Astrocyte of the spinal cord (primary cell): ENCODE measurements around the gene ATP6V0B.
A peak's percentile ranks its signal among the peaks of the same experiment; 100 is the strongest.

Experiments used
- DNase-seq: peaks from one replicate; pipeline ENCODE4 v3.0.0; 2011; ENCODE audit warnings: low read depth, low spot score
- H3K4me3 ChIP-seq: 2 replicates; pipeline ENCODE4 v1.5.1; 2011; ENCODE audit warnings: low read depth, mild to moderate bottlenecking, low read length, moderate library complexity
- CTCF ChIP-seq: IDR thresholded peaks from 2 replicates; pipeline ENCODE4 v1.5.1; 2012; ENCODE audit warnings: low read depth, mild to moderate bottlenecking, low read length, inconsistent platforms
- in situ Hi-C: cut with HindIII; loops from 2 replicates; pipeline ENCODE4 v1.10.0; 2017; ENCODE audit warnings: low sequenced_read_pairs

ATP6V0B gene

GRCh38 chr1:43946236-43947060, 28.3 kb upstream of the ATP6V0B start, which contains the start of gene IPO13:
TSS of gene IPO13 (plus strand) at chr1:43946950. CDS start at chr1:43947601, 651 bp downstream.
- peak; percentile 96 for DNase-seq
- TF ChIP-seq CTCF: peak; percentile 59
- in situ Hi-C loops: no loop called here
- peak within 1 kb of the TSS; percentile 71 for H3K4me3 ChIP-seq

- H3K4me3 ChIP-seq: peak overlapping the region; percentile 71
- DNase-seq: no peak
- in situ Hi-C loops: no loop called here
- no peak for TF ChIP-seq CTCF
Measured at GRCh38 chr1:43947061-43947873, 27.5 kb upstream of the ATP6V0B start.

- peak overlapping the region; percentile 71 for H3K4me3 ChIP-seq
Measured at GRCh38 chr1:43947874-43948437, 26.8 kb upstream of the ATP6V0B start.

GRCh38 chr1:43949678-43950077, 25.1 kb upstream of the ATP6V0B start:
- no peak for TF ChIP-seq CTCF
- H3K4me3 ChIP-seq: no peak overlapping the region
- in situ Hi-C loops: loop anchor here (10.0 kb wide), 1 partner anchor 185 kb away; no protein-coding TSS in a partner anchor
- DNase-seq: no peak

More at GRCh38 chr1:43947874-43948437, 26.8 kb upstream of the ATP6V0B start:
- no peak for DNase-seq
- no peak for TF ChIP-seq CTCF
- in situ Hi-C loops: no loop called here

GRCh38 chr1:43951021-43951985, 23.5 kb upstream of the ATP6V0B start:
- in situ Hi-C loops: loop anchor here (10.0 kb wide), 1 partner anchor 187 kb away; no protein-coding TSS in a partner anchor
- H3K4me3 ChIP-seq: no peak overlapping the region
- no peak for DNase-seq
- no peak for TF ChIP-seq CTCF
